ENCODE data around the gene IFT25. TPM values are rescaled to one million over a fixed set of nuclear protein-coding genes. Genes with fewer than 3 reads are reported as not detected.

Gene IFT25
- total and polyA plus RNA-seq, 2 experiments from 2014 or later: 28.2 to 109 TPM

DNA sequence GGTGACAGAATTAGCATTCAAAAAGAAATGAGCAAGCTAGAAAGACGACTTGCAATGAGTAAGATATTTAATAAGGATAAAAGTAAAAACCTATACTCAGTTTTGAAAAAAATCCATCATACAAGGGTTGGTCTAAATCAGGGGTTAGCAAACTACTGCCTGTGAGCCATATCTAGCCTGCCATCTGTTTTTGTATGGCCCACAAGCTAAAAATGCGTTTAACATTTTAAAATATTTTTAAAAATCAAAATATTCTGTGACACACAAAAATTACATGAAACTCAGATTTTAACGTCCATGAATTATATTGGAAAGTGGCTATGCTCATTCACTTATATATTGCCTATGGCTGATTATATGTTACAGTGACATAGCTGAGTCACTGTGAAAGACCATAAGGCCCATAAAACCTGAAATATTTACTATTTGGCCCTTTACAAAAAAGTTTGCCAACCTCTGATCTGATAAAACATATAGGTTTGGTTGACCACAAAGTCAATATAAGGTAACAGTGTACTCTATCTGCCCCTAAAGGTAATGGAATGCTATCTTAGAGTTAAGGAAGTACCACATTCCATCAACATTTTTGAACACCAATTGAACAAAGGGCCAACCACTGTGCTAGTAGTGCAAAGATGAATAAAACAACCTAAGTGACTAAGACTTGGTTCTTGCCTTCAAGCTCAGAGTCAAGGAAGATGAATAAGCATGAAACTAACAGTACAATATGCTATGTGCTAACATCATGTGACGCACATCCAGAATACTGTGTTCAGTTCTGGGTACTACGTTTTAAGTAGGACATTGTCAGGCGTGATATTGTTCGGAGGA is 3.2 kb downstream of the IFT25 start (continued):
- TF ChIP-seq, protein P1, sequence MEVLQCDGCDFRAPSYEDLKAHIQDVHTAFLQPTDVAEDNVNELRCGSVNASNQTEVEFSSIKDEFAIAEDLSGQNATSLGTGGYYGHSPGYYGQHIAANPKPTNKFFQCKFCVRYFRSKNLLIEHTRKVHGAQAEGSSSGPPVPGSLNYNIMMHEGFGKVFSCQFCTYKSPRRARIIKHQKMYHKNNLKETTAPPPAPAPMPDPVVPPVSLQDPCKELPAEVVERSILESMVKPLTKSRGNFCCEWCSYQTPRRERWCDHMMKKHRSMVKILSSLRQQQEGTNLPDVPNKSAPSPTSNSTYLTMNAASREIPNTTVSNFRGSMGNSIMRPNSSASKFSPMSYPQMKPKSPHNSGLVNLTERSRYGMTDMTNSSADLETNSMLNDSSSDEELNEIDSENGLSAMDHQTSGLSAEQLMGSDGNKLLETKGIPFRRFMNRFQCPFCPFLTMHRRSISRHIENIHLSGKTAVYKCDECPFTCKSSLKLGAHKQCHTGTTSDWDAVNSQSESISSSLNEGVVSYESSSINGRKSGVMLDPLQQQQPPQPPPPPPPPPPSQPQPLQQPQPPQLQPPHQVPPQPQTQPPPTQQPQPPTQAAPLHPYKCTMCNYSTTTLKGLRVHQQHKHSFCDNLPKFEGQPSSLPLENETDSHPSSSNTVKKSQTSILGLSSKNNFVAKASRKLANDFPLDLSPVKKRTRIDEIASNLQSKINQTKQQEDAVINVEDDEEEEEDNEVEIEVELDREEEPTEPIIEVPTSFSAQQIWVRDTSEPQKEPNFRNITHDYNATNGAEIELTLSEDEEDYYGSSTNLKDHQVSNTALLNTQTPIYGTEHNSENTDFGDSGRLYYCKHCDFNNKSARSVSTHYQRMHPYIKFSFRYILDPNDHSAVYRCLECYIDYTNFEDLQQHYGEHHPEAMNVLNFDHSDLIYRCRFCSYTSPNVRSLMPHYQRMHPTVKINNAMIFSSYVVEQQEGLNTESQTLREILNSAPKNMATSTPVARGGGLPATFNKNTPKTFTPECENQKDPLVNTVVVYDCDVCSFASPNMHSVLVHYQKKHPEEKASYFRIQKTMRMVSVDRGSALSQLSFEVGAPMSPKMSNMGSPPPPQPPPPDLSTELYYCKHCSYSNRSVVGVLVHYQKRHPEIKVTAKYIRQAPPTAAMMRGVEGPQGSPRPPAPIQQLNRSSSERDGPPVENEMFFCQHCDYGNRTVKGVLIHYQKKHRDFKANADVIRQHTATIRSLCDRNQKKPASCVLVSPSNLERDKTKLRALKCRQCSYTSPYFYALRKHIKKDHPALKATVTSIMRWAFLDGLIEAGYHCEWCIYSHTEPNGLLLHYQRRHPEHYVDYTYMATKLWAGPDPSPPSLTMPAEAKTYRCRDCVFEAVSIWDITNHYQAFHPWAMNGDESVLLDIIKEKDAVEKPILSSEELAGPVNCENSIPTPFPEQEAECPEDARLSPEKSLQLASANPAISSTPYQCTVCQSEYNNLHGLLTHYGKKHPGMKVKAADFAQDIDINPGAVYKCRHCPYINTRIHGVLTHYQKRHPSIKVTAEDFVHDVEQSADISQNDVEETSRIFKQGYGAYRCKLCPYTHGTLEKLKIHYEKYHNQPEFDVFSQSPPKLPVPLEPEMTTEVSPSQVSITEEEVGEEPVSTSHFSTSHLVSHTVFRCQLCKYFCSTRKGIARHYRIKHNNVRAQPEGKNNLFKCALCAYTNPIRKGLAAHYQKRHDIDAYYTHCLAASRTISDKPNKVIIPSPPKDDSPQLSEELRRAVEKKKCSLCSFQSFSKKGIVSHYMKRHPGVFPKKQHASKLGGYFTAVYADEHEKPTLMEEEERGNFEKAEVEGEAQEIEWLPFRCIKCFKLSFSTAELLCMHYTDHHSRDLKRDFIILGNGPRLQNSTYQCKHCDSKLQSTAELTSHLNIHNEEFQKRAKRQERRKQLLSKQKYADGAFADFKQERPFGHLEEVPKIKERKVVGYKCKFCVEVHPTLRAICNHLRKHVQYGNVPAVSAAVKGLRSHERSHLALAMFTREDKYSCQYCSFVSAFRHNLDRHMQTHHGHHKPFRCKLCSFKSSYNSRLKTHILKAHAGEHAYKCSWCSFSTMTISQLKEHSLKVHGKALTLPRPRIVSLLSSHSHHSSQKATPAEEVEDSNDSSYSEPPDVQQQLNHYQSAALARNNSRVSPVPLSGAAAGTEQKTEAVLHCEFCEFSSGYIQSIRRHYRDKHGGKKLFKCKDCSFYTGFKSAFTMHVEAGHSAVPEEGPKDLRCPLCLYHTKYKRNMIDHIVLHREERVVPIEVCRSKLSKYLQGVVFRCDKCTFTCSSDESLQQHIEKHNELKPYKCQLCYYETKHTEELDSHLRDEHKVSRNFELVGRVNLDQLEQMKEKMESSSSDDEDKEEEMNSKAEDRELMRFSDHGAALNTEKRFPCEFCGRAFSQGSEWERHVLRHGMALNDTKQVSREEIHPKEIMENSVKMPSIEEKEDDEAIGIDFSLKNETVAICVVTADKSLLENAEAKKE (CRISPR knock-in tag; IDR thresholded peaks at IDR 0.05): no peak
- TF ChIP-seq ZNF114 (CRISPR knock-in tag; IDR thresholded peaks at IDR 0.05) (no peak), POLR2AphosphoS5 (IDR thresholded peaks at IDR 0.05; ENCODE audit: low read depth) (no peak), EZH2phosphoT487 (IDR thresholded peaks at IDR 0.05; ENCODE audit: unreplicated experiment) (no peak), EZH2 (IDR thresholded peaks at IDR 0.05; ENCODE audit: low read depth, unreplicated experiment) (no peak)
- TF ChIP-seq, protein P2, sequence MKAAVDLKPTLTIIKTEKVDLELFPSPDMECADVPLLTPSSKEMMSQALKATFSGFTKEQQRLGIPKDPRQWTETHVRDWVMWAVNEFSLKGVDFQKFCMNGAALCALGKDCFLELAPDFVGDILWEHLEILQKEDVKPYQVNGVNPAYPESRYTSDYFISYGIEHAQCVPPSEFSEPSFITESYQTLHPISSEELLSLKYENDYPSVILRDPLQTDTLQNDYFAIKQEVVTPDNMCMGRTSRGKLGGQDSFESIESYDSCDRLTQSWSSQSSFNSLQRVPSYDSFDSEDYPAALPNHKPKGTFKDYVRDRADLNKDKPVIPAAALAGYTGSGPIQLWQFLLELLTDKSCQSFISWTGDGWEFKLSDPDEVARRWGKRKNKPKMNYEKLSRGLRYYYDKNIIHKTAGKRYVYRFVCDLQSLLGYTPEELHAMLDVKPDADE (IDR thresholded peaks at IDR 0.05): no peak

Data from GM23338 (cell line).